ENCODE results near the gene NLRC5. TPM values are rescaled to one million over a fixed set of nuclear protein-coding genes. Genes with fewer than 3 reads are reported as not detected.
A peak's percentile ranks its signal among the peaks of the same experiment; 100 is the strongest.

Gene NLRC5
- total RNA-seq, 1 donor from 2014 or later: 29.9 TPM

DNA sequence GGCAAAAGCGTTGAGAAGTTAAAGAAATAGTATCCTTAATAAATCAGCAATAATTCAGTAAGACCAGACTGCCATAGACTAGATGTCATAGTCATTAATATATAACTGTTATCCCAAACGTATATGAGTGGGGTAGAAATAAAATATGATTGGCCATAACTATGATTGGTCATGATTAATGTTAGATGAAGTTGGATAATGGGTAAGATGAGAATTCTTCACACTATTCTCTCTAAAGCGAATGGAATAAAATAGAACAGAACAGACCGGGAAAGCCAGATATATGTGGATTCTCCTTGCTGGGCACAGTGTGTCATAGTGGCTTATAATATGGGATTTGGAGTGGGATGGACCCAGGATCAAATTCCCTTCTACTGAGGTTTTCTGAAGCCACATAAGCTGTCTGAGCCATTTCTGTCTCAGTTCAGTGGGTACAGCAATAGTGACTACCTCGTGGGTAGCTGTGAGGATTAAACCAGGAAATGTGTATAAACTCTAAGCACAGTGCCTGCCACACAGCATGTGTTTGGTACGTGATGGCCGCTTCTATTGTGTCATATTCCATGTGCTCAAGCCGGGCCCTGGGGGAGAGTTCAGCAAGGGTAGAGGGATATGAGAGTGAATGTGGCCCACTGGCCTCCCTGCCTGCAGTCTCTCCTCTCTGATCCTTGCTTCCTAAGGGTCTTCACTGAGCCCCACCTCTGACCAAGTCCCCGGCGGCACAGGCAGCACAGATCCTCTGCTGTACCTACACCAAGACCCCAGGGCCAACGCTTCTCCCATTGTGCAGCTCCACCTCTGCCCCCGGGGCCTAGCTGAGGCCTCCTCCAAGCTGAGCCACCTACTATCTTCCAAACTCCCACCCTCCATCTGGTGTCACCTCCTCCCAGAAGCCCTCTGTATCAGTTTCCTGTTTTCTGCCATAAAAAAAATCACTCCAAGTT, 23.9 kb upstream of the NLRC5 start:
- peaks cover 3% of the 10 kb centered on the region for H3K9me3 Mint-ChIP-seq (ENCODE audit: unreplicated experiment)
- H3K27me3 Mint-ChIP-seq (ENCODE audit: low read depth, unreplicated experiment): peaks cover 4% of the 10 kb centered on the region
- Histone ChIP-seq H2AFZ (ENCODE audit: low read depth, low read length) (peak overlapping the region; percentile 51), H3K27ac (ENCODE audit: low read depth, low read length) (peak overlapping the region; percentile 2), H3K79me2 (ENCODE audit: insufficient read depth, low read length) (no peaks in the 10 kb centered on the region), H3K27me3 (ENCODE audit: insufficient read depth, low read length) (no peaks in the 10 kb centered on the region), H3K9ac (ENCODE audit: low read length) (peak overlapping the region; percentile 10), H4K20me1 (ENCODE audit: insufficient read depth, low read length) (no peaks in the 10 kb centered on the region), H3K36me3 (ENCODE audit: insufficient read depth, low read length) (no peaks in the 10 kb centered on the region), H3K4me1 (ENCODE audit: insufficient read depth, low read length) (peaks cover 20% of the 10 kb centered on the region), H3K4me3 (ENCODE audit: insufficient read depth, low read depth, low read length) (no peak overlapping the region), H3K9me3 (ENCODE audit: insufficient read depth, low read depth, low read length) (no peaks in the 10 kb centered on the region), H3K4me2 (ENCODE audit: low read length) (peak overlapping the region; percentile 20)
- H3K4me3 Mint-ChIP-seq (ENCODE audit: unreplicated experiment): no peak overlapping the region
- no peak for FAIRE-seq
- H3K27ac Mint-ChIP-seq (ENCODE audit: unreplicated experiment): peak overlapping the region; percentile 88
- H3K36me3 Mint-ChIP-seq (ENCODE audit: low read depth, unreplicated experiment): no peaks in the 10 kb centered on the region
- no peak for DNase-seq (ENCODE audit: low read depth)
- peaks cover 14% of the 10 kb centered on the region for H3K4me1 Mint-ChIP-seq (ENCODE audit: low read depth, unreplicated experiment)
- TF ChIP-seq, protein P1, sequence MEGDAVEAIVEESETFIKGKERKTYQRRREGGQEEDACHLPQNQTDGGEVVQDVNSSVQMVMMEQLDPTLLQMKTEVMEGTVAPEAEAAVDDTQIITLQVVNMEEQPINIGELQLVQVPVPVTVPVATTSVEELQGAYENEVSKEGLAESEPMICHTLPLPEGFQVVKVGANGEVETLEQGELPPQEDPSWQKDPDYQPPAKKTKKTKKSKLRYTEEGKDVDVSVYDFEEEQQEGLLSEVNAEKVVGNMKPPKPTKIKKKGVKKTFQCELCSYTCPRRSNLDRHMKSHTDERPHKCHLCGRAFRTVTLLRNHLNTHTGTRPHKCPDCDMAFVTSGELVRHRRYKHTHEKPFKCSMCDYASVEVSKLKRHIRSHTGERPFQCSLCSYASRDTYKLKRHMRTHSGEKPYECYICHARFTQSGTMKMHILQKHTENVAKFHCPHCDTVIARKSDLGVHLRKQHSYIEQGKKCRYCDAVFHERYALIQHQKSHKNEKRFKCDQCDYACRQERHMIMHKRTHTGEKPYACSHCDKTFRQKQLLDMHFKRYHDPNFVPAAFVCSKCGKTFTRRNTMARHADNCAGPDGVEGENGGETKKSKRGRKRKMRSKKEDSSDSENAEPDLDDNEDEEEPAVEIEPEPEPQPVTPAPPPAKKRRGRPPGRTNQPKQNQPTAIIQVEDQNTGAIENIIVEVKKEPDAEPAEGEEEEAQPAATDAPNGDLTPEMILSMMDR (IDR thresholded peaks at IDR 0.05; ENCODE audit: insufficient read depth, low read depth, low read length): no peak
- no peak for TF ChIP-seq EZH2 (IDR thresholded peaks at IDR 0.05; ENCODE audit: insufficient read depth, low read length)

DNA sequence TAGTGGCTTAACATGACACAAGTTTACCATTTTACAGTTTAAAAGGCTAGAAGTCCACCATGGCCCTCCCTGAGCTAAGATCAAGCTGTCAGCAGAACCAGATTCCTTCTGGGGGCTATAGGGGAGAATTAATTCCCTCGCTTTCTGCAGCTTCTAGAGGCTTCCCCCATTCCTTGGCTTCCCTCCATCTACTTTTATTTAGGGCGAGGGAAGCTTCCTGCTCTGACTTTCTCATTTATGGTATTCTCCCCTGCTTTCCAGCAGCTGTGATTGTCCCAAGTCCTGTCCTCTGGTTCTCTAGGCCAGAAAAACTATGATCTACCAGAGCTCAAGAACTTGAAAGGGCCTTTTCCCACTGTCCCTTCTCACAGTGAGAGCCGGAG, 23.3 kb upstream of the NLRC5 start:
- Histone ChIP-seq H2AFZ (ENCODE audit: low read depth, low read length) (peak overlapping the region; percentile 51), H3K27me3 (ENCODE audit: insufficient read depth, low read length) (no peaks in the 10 kb centered on the region), H3K4me2 (ENCODE audit: low read length) (no peak overlapping the region), H3K27ac (ENCODE audit: low read depth, low read length) (no peak overlapping the region), H3K9ac (ENCODE audit: low read length) (no peak overlapping the region), H3K79me2 (ENCODE audit: insufficient read depth, low read length) (no peaks in the 10 kb centered on the region), H3K4me1 (ENCODE audit: insufficient read depth, low read length) (peaks cover 20% of the 10 kb centered on the region), H3K36me3 (ENCODE audit: insufficient read depth, low read length) (no peaks in the 10 kb centered on the region), H4K20me1 (ENCODE audit: insufficient read depth, low read length) (no peaks in the 10 kb centered on the region), H3K9me3 (ENCODE audit: insufficient read depth, low read depth, low read length) (no peaks in the 10 kb centered on the region), H3K4me3 (ENCODE audit: insufficient read depth, low read depth, low read length) (no peak overlapping the region)
- DNase-seq (ENCODE audit: low read depth) (no peak), FAIRE-seq (no peak)
- TF ChIP-seq, protein P1 (IDR thresholded peaks at IDR 0.05; ENCODE audit: insufficient read depth, low read depth, low read length): no peak
- no peak for TF ChIP-seq EZH2 (IDR thresholded peaks at IDR 0.05; ENCODE audit: insufficient read depth, low read length)
- Mint-ChIP-seq H3K4me3 (ENCODE audit: unreplicated experiment) (no peak overlapping the region), H3K27me3 (ENCODE audit: low read depth, unreplicated experiment) (peaks cover 4% of the 10 kb centered on the region), H3K4me1 (ENCODE audit: low read depth, unreplicated experiment) (peaks cover 14% of the 10 kb centered on the region), H3K27ac (ENCODE audit: unreplicated experiment) (peak overlapping the region; percentile 88), H3K36me3 (ENCODE audit: low read depth, unreplicated experiment) (no peaks in the 10 kb centered on the region), H3K9me3 (ENCODE audit: unreplicated experiment) (peaks cover 4% of the 10 kb centered on the region)

DNA sequence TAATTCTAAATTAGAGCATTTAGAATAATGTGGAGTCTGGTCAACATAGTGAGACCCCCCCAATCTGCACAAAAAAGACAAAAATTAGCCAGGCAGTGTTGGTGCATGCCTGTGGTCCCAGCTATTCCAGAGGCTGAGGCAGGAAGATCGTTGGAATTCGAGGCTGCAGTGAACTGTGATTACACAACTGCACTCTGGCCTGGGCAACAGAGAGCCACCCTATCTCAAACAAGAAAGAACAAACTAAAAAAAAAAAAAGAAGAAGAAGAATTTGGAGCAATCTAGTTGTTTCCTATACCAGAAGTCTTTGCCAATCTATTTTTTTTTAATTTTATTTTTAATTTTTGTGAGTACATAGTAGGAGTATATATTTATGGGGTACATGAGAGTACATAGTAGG, 21.6 kb upstream of the NLRC5 start:
- peaks cover 9% of the 10 kb centered on the region for H3K27me3 Mint-ChIP-seq (ENCODE audit: low read depth, unreplicated experiment)
- H3K4me1 Mint-ChIP-seq (ENCODE audit: low read depth, unreplicated experiment): peaks cover 14% of the 10 kb centered on the region
- Histone ChIP-seq H3K27me3 (ENCODE audit: insufficient read depth, low read length) (no peaks in the 10 kb centered on the region), H4K20me1 (ENCODE audit: insufficient read depth, low read length) (no peaks in the 10 kb centered on the region), H2AFZ (ENCODE audit: low read depth, low read length) (no peak overlapping the region), H3K4me3 (ENCODE audit: insufficient read depth, low read depth, low read length) (no peak overlapping the region), H3K9me3 (ENCODE audit: insufficient read depth, low read depth, low read length) (no peaks in the 10 kb centered on the region), H3K4me1 (ENCODE audit: insufficient read depth, low read length) (peaks cover 23% of the 10 kb centered on the region), H3K36me3 (ENCODE audit: insufficient read depth, low read length) (no peaks in the 10 kb centered on the region), H3K4me2 (ENCODE audit: low read length) (no peak overlapping the region), H3K9ac (ENCODE audit: low read length) (no peak overlapping the region), H3K79me2 (ENCODE audit: insufficient read depth, low read length) (no peaks in the 10 kb centered on the region), H3K27ac (ENCODE audit: low read depth, low read length) (no peak overlapping the region)
- H3K9me3 Mint-ChIP-seq (ENCODE audit: unreplicated experiment): peaks cover 6% of the 10 kb centered on the region
- TF ChIP-seq EZH2 (IDR thresholded peaks at IDR 0.05; ENCODE audit: insufficient read depth, low read length): no peak
- TF ChIP-seq, protein P1 (IDR thresholded peaks at IDR 0.05; ENCODE audit: insufficient read depth, low read depth, low read length): no peak
- no peaks in the 10 kb centered on the region for H3K36me3 Mint-ChIP-seq (ENCODE audit: low read depth, unreplicated experiment)
- peak; percentile 26 for DNase-seq (ENCODE audit: low read depth)
- H3K27ac Mint-ChIP-seq (ENCODE audit: unreplicated experiment): no peak overlapping the region
- no peak for FAIRE-seq
- H3K4me3 Mint-ChIP-seq (ENCODE audit: unreplicated experiment): no peak overlapping the region
